BE2C (cell line): Measurements from ENCODE around the gene ENKUR.
"Not testable (repeated sequence)": the region's sequence is repeated elsewhere in the genome, so short reads cannot be mapped to it uniquely, and the experiment has no call there.

Source experiments
- DNase-seq: peaks from one replicate; pipeline ENCODE4 v3.0.0-alpha.2; 2020
- H3K27me3 ChIP-seq: fragments of 250-450 bp; sonication (Bioruptor Pico); 2 replicates; pipeline ENCODE4 v1.5.1; 2020; ENCODE audit warnings: mild to moderate bottlenecking
- H3K36me3 ChIP-seq: fragments of 250-450 bp; sonication (Bioruptor Pico); 2 replicates; pipeline ENCODE4 v1.5.1; 2020; ENCODE audit warnings: mild to moderate bottlenecking
- H3K4me1 ChIP-seq: fragments of 250-450 bp; sonication (Bioruptor Pico); 2 replicates; pipeline ENCODE4 v1.5.1; 2020
- H3K4me3 ChIP-seq: 2 replicates; pipeline ENCODE4 v1.5.1; 2011; ENCODE audit warnings: low read depth, low read length
- H3K9me3 ChIP-seq: fragments of 250-450 bp; sonication (Bioruptor Pico); 2 replicates; pipeline ENCODE4 v1.5.1; 2020
- CTCF ChIP-seq: IDR thresholded peaks from 2 replicates; pipeline ENCODE4 v1.5.1; 2012; ENCODE audit warnings: mild to moderate bottlenecking, low read depth, low read length

ENKUR gene

GRCh38 chr10:24959382-24959730 lies 56.6 kb downstream of the ENKUR start:
- no peaks in the 10 kb centered on the region for H3K9me3 ChIP-seq
- TF ChIP-seq CTCF: no peak

GRCh38 chr10:24958721-24959381 lies 57.1 kb downstream of the ENKUR start:
- H3K4me1 ChIP-seq: no peaks in the 10 kb centered on the region
- H3K36me3 ChIP-seq: no peaks in the 10 kb centered on the region
- H3K4me3 ChIP-seq: no peak overlapping the region
- no peaks in the 10 kb centered on the region for H3K9me3 ChIP-seq
- TF ChIP-seq CTCF: no peak
- H3K27me3 ChIP-seq: no peaks in the 10 kb centered on the region
- DNase-seq: no peak

More at GRCh38 chr10:24959382-24959730, 56.6 kb downstream of the ENKUR start:
- DNase-seq: no peak
- H3K4me1 ChIP-seq: no peaks in the 10 kb centered on the region
- H3K36me3 ChIP-seq: no peaks in the 10 kb centered on the region
- no peak overlapping the region for H3K4me3 ChIP-seq
- H3K27me3 ChIP-seq: no peaks in the 10 kb centered on the region

- Histone ChIP-seq H3K4me3 (no peak overlapping the region), H3K4me1 (peaks cover 2% of the 10 kb centered on the region), H3K36me3 (no peaks in the 10 kb centered on the region), H3K9me3 (no peaks in the 10 kb centered on the region), H3K27me3 (no peaks in the 10 kb centered on the region)
- DNase-seq: no peak
- TF ChIP-seq CTCF: no peak
Observed at GRCh38 chr10:24958091-24958720, 57.8 kb downstream of the ENKUR start.

GRCh38 chr10:24957624-24958051 lies 58.3 kb downstream of the ENKUR start:
- DNase-seq, H3K4me3 ChIP-seq, H3K27me3 ChIP-seq, H3K4me1 ChIP-seq, H3K36me3 ChIP-seq, H3K9me3 ChIP-seq: not testable (repeated sequence)

GRCh38 chr10:24953675-24954074 lies 62.3 kb downstream of the ENKUR start:
- Histone ChIP-seq H3K4me3 (peak overlapping the region; percentile 70; the same call in 1 of the 2 replicates), H3K27me3 (no peaks in the 10 kb centered on the region), H3K9me3 (no peaks in the 10 kb centered on the region), H3K36me3 (no peaks in the 10 kb centered on the region), H3K4me1 (peaks cover 9% of the 10 kb centered on the region)
- DNase-seq: no peak
- TF ChIP-seq CTCF: no peak

GRCh38 chr10:24952707-24953645 lies 63.0 kb downstream of the ENKUR start:
- no peak for TF ChIP-seq CTCF
- Histone ChIP-seq H3K4me3 (peak overlapping the region; percentile 70), H3K27me3 (no peaks in the 10 kb centered on the region), H3K36me3 (no peaks in the 10 kb centered on the region), H3K4me1 (peaks cover 12% of the 10 kb centered on the region), H3K9me3 (no peaks in the 10 kb centered on the region)
- peak; percentile 79 for DNase-seq
